GM21367 (cell line): ENCODE results near the gene LIME1.

Experiments
- ATAC-seq: cut with Tn5 transposase; IDR thresholded peaks from one replicate; pipeline ENCODE4 v1.9.1; 2021; ENCODE audit not compliant: unreplicated experiment

The LIME1 gene

DNA sequence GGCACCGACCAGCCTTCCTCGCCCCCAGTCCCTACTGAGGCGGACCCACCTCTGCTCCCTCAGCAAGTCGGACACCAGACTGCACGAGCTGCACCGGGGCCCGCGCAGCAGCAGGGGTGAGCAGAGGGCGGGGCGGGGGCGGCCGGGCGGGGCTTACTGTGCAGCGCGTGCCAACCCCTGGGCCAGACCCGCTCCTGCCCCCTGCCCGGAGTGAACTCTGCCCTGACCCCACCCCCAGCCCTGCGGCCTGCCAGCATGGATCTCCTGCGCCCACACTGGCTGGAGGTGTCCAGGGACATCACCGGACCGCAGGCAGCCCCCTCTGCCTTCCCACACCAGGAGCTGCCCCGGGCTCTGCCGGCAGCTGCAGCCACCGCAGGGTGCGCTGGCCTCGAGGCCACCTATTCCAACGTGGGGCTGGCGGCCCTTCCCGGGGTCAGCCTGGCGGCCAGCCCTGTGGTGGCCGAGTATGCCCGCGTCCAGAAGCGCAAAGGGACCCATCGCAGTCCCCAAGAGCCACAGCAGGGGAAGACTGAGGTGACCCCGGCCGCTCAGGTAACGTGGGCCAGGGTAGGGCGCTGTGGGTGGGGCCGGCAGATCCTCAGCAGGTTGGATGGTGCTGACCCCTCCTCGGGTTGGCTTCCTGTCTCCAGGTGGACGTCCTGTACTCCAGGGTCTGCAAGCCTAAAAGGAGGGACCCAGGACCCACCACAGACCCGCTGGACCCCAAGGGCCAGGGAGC is 1.7 kb downstream of the LIME1 start:
- ATAC-seq, result no peak

- no peak for ATAC-seq
These were observed 2.2 kb downstream of the LIME1 start for GRCh38 chr20:63738687-63739129.

DNA sequence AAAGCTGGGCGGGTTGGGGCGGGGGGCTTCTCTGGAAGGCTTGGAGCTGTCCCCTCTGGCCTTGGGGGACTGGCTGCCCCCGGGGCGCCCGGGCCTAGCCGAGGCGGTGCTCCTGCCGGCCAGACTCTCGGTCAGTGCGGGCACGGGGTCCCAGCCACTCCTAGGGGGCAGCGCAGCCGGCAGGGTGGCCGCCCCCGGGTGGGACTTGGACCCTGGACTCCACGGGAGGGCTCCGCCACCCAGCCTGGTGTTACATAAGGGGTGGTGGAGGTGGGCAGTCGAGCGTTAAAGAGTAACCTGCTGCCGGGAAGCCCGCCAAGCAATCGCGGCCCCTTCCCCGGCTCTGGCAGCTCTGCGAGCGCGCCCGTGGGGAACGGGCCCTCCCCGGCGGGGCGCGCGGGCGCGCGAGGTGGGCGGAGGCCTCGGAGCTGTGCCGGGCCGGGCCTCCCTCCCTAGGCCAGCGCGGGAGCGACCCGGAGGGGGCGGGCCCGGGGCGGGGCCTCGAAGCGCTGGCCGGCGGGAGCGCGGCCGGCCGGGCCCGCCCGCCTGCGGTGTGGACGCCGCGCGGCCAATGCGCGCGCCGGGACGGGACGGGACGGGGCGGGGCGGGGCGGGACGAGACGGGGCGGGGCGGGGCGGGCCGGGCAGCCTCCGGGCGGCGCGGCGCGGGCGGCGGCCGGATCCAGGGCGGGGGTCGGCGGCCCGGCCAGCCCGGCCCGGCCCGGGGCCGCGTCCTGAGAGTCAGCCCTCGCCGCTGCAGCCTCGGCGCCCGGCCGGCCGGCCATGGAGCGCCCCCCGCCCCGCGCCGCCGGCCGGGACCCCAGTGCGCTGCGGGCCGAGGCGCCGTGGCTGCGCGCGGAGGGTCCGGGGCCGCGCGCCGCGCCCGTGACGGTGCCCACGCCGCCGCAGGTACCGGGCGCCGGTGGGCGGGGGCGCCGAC is 2.9 kb downstream of the LIME1 start, which contains the start of gene SLC2A4RG:
SLC2A4RG (plus strand) TSS at position 647 of the 940 bp plus-strand sequence; CDS start at position 784, 137 bp downstream.
- peak; percentile 34 for ATAC-seq

- no peak for ATAC-seq
These were observed 3.7 kb downstream of the LIME1 start for GRCh38 chr20:63740070-63740626.

DNA sequence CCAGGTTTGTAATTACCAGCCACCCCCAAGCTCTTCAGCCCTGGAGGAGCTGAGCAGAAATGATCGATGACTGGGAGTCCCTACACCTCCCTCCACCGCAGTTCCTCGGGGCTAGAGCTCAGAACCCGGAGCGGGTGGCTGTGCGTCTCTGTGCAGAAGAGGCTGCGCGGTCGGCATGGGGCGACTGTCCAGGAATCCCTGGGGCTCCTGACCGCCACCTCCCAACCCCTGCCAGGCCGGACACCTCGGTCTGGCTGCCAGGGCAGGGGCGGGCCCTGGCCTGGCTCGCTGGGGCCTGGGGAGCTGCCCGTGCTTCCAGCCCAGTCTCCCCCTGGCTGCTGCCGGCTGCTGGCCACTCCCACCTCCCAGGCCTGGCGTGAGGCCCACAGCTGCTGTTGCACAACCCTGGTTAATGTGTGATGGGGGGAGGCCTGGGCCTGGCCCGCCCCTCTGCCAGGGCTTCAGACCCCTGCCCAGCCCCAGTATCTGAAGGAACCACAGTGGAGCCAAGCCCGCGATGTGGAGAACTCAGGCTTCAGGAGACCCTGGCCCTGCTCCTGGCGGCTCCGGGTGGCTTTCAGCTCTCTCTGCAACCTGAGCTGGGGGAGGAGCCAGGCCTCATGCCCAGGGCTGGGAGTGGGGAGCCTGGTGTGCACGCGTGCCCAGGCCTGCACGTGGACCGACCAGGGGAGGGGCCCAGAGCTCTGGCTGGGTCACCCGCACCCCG is 4.3 kb downstream of the LIME1 start:
- no peak for ATAC-seq

DNA sequence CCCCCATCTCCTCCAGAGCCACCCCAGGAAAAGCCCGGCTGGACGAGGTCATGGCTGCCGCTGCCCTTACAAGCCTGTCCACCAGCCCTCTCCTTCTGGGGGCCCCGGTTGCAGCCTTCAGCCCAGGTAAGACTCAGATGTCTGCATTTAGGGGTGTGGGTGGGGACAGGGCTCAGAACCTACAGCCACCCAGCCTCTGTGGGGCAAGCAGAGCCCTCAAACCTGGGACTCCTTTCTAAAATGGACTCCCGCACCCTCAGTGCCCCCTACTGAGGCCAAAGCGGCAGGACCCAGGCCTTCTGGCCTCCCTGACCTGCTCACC is 4.9 kb downstream of the LIME1 start:
- no peak for ATAC-seq

DNA sequence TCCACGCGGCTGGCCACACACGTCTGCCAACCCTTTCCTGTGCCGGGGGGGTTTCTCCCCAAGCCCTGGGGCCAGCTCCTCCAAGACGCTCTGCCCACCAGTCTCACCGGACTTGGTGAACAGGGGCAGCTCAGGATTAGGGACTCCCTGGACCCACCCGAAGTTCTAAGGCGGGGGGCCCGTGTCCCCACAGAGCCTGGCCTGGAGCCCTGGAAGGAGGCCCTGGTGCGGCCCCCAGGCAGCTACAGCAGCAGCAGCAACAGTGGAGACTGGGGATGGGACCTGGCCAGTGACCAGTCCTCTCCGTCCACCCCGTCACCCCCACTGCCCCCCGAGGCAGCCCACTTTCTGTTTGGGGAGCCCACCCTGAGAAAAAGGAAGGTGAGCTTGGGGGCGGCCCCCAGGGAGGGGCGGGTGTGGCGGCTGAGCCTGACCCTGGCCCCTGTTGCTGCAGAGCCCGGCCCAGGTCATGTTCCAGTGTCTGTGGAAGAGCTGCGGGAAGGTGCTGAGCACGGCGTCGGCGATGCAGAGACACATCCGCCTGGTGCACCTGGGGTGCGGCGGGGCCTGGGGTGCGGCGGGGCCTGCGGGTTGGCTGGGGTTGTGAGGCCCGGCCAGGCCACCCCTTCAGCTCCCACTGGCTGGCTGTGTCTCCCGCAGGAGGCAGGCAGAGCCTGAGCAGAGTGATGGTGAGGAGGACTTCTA is 5.4 kb downstream of the LIME1 start:
- ATAC-seq, result no peak

DNA sequence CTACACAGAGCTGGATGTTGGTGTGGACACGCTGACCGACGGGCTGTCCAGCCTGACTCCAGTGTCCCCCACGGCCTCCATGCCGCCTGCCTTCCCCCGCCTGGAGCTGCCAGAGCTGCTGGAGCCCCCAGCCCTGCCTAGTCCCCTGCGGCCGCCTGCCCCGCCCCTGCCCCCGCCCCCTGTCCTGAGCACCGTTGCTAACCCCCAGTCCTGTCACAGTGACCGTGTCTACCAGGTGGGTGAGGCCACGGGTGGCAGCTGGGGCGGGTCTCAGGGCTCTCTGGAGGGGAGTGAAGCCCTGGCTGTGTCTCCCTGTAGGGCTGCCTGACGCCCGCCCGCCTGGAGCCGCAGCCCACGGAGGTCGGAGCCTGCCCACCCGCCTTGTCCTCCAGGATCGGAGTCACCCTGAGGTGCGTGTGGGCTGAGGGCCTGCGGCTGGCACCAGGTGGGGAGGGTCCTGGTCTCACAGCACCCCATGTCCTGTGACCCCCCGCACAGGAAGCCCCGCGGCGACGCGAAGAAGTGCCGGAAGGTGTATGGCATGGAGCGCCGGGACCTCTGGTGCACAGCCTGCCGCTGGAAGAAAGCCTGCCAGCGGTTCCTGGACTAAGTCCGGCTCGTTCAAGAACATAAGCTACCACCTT is 6.0 kb downstream of the LIME1 start:
- ATAC-seq, result no peak

DNA sequence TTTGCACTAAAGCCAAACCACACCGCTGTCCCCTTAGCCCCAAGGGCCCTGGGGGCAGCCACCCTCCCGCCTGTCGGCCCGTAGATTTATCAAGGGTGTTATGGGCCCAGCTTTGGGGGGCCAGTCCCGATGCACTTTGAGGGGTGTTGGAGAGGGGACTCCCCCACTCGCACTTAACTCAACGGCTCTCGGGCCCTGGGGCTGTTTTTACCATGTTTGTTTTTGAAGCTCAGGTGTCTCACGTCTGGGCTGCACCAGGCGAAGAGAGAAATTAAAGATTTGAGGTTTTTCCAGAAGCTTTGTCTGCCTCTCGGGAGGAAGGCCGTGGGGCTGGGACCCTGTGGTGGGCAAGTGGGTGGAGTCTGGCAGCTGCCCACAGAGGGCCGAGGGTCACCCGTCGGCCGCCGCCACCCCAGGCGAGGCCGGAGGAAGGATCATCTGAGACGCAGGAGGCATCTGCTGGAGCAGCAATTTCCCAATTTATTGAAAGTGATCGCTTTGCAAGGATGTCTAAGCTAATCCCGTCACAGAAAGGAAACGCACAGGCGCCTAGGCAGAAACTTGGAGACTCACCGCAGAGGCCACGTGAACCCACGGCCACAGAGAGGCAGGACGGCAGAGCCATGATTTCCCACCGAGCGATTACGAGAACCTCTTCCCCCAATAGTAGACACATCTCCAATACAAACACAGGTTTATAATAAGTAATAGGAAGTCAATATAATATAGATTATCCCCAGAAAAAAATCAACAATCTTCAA is 6.9 kb downstream of the LIME1 start:
- no peak for ATAC-seq

- ATAC-seq, result no peak
These were observed 7.7 kb downstream of the LIME1 start for GRCh38 chr20:63744158-63744557.

DNA sequence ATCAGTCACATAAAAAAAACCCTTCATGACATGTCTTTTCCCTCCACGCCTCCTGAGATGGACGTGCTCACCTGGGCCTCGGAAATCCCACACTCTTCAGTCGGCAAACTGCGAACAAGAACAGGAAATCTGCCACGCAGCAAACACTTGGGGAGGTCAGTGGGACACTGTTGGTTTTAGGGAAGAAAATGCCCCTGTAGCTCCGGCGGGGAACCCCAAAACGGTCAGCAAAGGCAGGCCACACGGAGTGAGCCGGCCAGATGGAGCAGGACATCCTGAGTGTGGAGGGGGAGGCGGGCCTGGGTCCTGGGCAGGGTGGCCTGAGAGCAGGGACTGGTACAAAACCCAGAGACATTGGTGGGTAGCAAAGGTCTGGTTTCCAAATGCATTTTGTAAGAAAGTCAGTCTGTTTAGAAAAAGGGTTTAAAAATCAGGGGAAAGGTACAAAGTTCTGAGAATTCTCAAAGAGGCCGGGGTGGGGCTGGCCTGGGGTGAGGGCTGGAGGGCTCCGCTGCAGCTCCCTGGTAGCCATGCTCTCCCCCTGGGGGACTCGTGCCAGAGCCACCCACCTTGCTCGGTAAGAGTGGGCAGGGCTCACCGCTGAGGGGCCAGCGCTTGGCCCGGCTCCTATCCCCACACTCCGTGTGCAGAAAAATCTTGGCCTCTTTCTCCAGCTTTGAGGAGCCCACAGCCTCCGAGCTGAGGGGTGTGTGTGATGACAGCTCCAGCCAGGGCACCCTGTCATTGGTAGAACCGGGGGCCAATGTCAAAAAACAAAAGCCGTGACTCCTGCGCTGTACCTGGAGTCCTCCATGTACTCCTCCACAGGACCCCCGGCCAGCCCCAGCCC is 8.3 kb downstream of the LIME1 start:
- ATAC-seq, result no peak

- no peak for ATAC-seq
These were observed 9.0 kb downstream of the LIME1 start for GRCh38 chr20:63745424-63745805.

DNA sequence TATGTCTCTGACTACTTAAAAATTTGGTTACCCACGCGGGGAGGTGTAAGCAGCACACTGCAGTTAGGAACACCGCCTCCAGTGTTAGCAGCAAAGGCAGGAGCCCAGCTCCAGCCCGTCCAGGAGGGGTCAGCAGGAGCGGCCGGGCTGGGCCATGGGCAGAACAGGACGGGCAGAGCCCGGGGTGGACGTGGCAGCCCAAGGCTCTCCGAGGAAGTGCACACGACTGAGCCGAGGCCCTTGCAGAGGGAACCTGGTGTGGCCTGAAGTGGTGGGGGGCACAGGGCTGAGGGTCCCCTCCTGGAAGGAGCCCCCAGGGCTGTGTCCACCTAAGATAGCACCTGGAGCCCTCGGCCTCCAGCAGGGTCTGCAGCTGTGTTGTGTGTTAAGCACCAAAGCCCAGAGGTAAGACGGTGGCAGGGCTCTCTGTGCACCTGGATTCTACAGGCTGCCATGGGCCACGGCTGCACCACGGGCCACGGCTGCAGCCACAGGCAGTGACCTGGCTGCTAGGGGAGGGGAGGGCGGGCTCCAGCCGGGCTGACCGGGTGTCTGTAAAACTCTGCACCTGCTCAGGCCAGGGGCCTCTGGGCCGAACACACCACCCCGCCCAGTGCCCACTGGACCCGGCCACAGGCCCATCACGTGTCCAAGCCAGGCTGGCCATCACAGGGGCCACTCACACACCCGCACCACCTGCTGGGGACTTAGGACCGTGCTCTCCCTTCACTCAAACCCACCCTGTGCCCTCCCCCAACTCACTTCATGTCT is 9.7 kb downstream of the LIME1 start:
- ATAC-seq, result no peak

DNA sequence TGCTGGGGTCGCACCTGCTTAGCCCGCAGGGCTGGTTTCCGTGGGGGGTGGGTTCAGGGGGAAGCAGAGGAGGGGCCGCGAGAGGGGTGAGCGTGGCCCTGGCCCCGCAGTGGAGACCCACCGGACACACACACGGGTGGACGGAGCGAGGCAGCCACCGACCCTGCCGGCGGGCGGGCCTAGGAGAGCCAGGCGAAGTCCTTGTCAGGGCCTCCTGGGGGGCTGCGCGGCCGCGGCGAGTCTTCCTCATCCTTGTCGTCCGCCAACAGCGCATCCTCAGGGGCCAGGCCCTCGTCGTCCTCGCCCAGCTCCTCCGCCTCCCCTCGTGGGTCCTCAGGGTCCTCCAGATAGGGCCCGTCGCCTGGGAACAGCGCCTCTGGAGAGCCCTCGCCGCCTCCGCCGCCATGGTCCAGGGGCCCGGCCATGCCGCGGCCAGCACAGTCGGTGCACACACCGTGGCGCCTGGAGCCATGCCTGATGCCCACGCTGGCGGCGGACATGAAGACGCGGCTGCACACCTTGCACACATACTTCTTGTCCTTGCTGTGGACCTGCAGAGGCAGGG is 10.4 kb downstream of the LIME1 start:
- ATAC-seq, result no peak

- no peak for ATAC-seq
These were observed 11.2 kb downstream of the LIME1 start for GRCh38 chr20:63747622-63748069.

GRCh38 chr20:63748070-63748933 is 11.8 kb downstream of the LIME1 start:
- no peak for ATAC-seq
